Neuronal stem cell (in vitro differentiated cells): ENCODE measurements around the gene SH2D3C.

Source experiments
- DNase-seq: peaks from one replicate; pipeline ENCODE4 v3.0.0-alpha.2; 2013; ENCODE audit warnings: low spot score
- H2AFZ ChIP-seq: one replicate; pipeline ENCODE4 v1.6.1; 2013; ENCODE audit warnings: mild to moderate bottlenecking, low read length, inconsistent platforms
- H2AK5ac ChIP-seq: 2 replicates; pipeline ENCODE4 v1.6.1; 2013; ENCODE audit warnings: low read depth, mild to moderate bottlenecking, inconsistent platforms, low read length, moderate library complexity, mixed read lengths
- H2BK120ac ChIP-seq: 2 replicates; pipeline ENCODE4 v1.6.1; 2013; ENCODE audit warnings: low read depth, mild to moderate bottlenecking, inconsistent platforms, low read length, moderate library complexity, mixed read lengths
- H2BK12ac ChIP-seq: one replicate; pipeline ENCODE4 v1.6.1; 2013; ENCODE audit warnings: low read length, inconsistent platforms
- H2BK15ac ChIP-seq: 2 replicates; pipeline ENCODE4 v1.6.1; 2013; ENCODE audit warnings: mild to moderate bottlenecking, low read length, inconsistent platforms, mixed read lengths
- H2BK5ac ChIP-seq: one replicate; pipeline ENCODE4 v1.6.1; 2013; ENCODE audit warnings: inconsistent platforms, mild to moderate bottlenecking, low read length, moderate library complexity
- H3K14ac ChIP-seq: one replicate; pipeline ENCODE4 v1.6.1; 2013; ENCODE audit warnings: low read length, inconsistent platforms
- H3K18ac ChIP-seq: 2 replicates; pipeline ENCODE4 v1.6.1; 2013; ENCODE audit warnings: low read length, inconsistent platforms
- H3K23ac ChIP-seq: 2 replicates; pipeline ENCODE4 v1.6.1; 2013; ENCODE audit warnings: low read depth, mild to moderate bottlenecking, mixed read lengths, low read length, inconsistent platforms; ENCODE audit not compliant: poor library complexity
- H3K27ac ChIP-seq: replicated peaks from 3 replicates; pipeline ENCODE4 v1.5.1; 2013; ENCODE audit warnings: low read length, inconsistent platforms
- H3K27me3 ChIP-seq, 3 experiments: 2 replicates each; pipeline ENCODE4 v1.6.1; 2013; ENCODE audit warnings: low read length in 3 of 3, mild to moderate bottlenecking in 2 of 3, inconsistent platforms in 1 of 3, low read depth in 1 of 3, mixed read lengths in 1 of 3, moderate library complexity in 1 of 3; ENCODE audit not compliant: control insufficient read depth in 3 of 3, insufficient read depth in 3 of 3
- H3K36me3 ChIP-seq, 2 donors: replicated peaks in 1 of 2; 2 replicates each; pipeline ENCODE4 v1.6.1; 2013; ENCODE audit warnings: low read length in 2 of 2; ENCODE audit not compliant: control insufficient read depth in 2 of 2, insufficient read depth in 2 of 2
- H3K4ac ChIP-seq: 2 replicates; pipeline ENCODE4 v1.6.1; 2013; ENCODE audit warnings: inconsistent platforms, mild to moderate bottlenecking, low read length, moderate library complexity
- H3K4me1 ChIP-seq, 2 donors: 1 replicate in 1 of 2; 2 replicates in 1 of 2; pipeline ENCODE4 v1.6.1; 2013; ENCODE audit warnings: low read length in 2 of 2, low read depth in 1 of 2; ENCODE audit not compliant: control insufficient read depth in 2 of 2, insufficient read depth in 1 of 2
- H3K4me2 ChIP-seq: one replicate; pipeline ENCODE4 v1.6.1; 2013; ENCODE audit warnings: mild to moderate bottlenecking, low read length, inconsistent platforms; ENCODE audit not compliant: insufficient read depth, poor library complexity, severe bottlenecking
- H3K4me3 ChIP-seq, 2 donors: 2 replicates each; pipeline ENCODE4 v1.5.1; 2013; ENCODE audit warnings: low read length in 2 of 2, mild to moderate bottlenecking in 2 of 2, inconsistent platforms in 1 of 2, moderate library complexity in 1 of 2
- H3K79me1 ChIP-seq: one replicate; pipeline ENCODE4 v1.6.1; 2013; ENCODE audit warnings: low read depth, mild to moderate bottlenecking, inconsistent platforms, low read length, moderate library complexity
- H3K9ac ChIP-seq: one replicate; pipeline ENCODE4 v1.6.1; 2013; ENCODE audit warnings: mild to moderate bottlenecking, low read depth, low read length, inconsistent platforms; ENCODE audit not compliant: poor library complexity
- H3K9me3 ChIP-seq, 2 donors: replicated peaks in 1 of 2; 2 replicates each; pipeline versions ENCODE3 to v1.6.1; 2013; ENCODE audit warnings: low read length in 2 of 2, mild to moderate bottlenecking in 2 of 2, inconsistent platforms in 1 of 2, low read depth in 1 of 2, mixed read lengths in 1 of 2, moderate library complexity in 1 of 2; ENCODE audit not compliant: control insufficient read depth in 2 of 2, insufficient read depth in 1 of 2
- H4K8ac ChIP-seq: one replicate; pipeline ENCODE4 v1.6.1; 2013; ENCODE audit warnings: low read depth, mild to moderate bottlenecking, inconsistent platforms, low read length, moderate library complexity
- H4K91ac ChIP-seq: one replicate; pipeline ENCODE4 v1.6.1; 2013; ENCODE audit warnings: low read length, low read depth, mild to moderate bottlenecking, inconsistent platforms; ENCODE audit not compliant: poor library complexity
- WGBS, 2 donors: extraction: QIAGEN DNeasy Blood & Tissue Kit; methylation state at CpG; one replicate each; pipeline ENCODE4 v1.1.7; 2013; ENCODE audit warnings: missing lambda C conversion rate in 2 of 2, mixed read lengths in 1 of 2; ENCODE audit not compliant: insufficient read length in 2 of 2, insufficient replicate concordance in 1 of 2; ENCODE audit errors: extremely low coverage in 2 of 2; 5-methylcytosine and 5-hydroxymethylcytosine counted together

Gene SH2D3C

GRCh38 chr9:127734747-127735529 is 43.5 kb downstream of the SH2D3C start, which contains the start of gene TOR2A:
TOR2A (minus strand) TSS chr9:127735294; CDS start chr9:127735270, 24 bp downstream.
- peak; percentile 98 for DNase-seq
- Histone ChIP-seq H3K36me3 (peaks cover 0 to 2% of the 10 kb centered on the region in 2 donors), H3K4me1 (peaks cover 12% of the 10 kb centered on the region in 2 donors), H4K8ac (peak within 1 kb of the TSS; percentile 73), H2AK5ac (peak within 1 kb of the TSS; percentile 73), H2BK5ac (peak within 1 kb of the TSS; percentile 98), H3K9me3 (no peaks in the 10 kb centered on the region), H3K14ac (peak within 1 kb of the TSS; percentile 66), H4K91ac (peak within 1 kb of the TSS; percentile 90), H3K27me3 (no peaks in the 10 kb centered on the region), H3K4me2 (peak within 1 kb of the TSS; percentile 69), H3K4me3 (peak within 1 kb of the TSS; percentile 75 to 92), H3K79me1 (no peaks in the 10 kb centered on the region), H2BK15ac (peak within 1 kb of the TSS; percentile 88), H3K18ac (peak within 1 kb of the TSS; percentile 98), H3K4ac (peak within 1 kb of the TSS; percentile 99), H2AFZ (peak within 1 kb of the TSS; percentile 99), H3K23ac (peak within 1 kb of the TSS; percentile 95), H3K27ac (peak within 1 kb of the TSS; percentile 64), H2BK120ac (peak within 1 kb of the TSS; percentile 62), H3K9ac (peak within 1 kb of the TSS; percentile 86), H2BK12ac (peak within 1 kb of the TSS; percentile 60)
- no CpG with 5 or more reads among the region's 76 CpGs for WGBS, 2 donors

GRCh38 chr9:127734247-127734746 is 44.2 kb downstream of the SH2D3C start:
- Histone ChIP-seq H3K27ac (no peak overlapping the region), H3K4me1 (peaks cover 12% of the 10 kb centered on the region in 2 donors), H3K27me3 (no peaks in the 10 kb centered on the region), H3K18ac (peak overlapping the region; percentile 88), H2AK5ac (peak overlapping the region; percentile 73), H2BK15ac (peak overlapping the region; percentile 88), H3K9me3 (no peaks in the 10 kb centered on the region), H4K91ac (peak overlapping the region; percentile 90), H3K79me1 (peaks cover 2% of the 10 kb centered on the region), H2BK12ac (peak overlapping the region; percentile 60), H4K8ac (peak overlapping the region; percentile 73), H3K23ac (no peak overlapping the region), H3K4me2 (peak overlapping the region; percentile 69), H3K36me3 (peaks cover 0 to 2% of the 10 kb centered on the region in 2 donors), H3K4ac (peak overlapping the region; percentile 99), H3K9ac (peak overlapping the region; percentile 50), H2AFZ (peak overlapping the region; percentile 99), H2BK120ac (peak overlapping the region; percentile 62), H3K4me3 (peak overlapping the region in 1 of 2 donors; percentile 75), H2BK5ac (peak overlapping the region; percentile 98), H3K14ac (no peak overlapping the region)
- WGBS, 2 donors = no CpG with 5 or more reads among the region's 22 CpGs
- no peak for DNase-seq

GRCh38 chr9:127733614-127734013 is 44.9 kb downstream of the SH2D3C start:
- H2AFZ ChIP-seq = no peak overlapping the region
- peaks cover 0 to 2% of the 10 kb centered on the region in 2 donors for H3K36me3 ChIP-seq
- H3K9ac ChIP-seq = no peak overlapping the region
- no peak overlapping the region for H3K27ac ChIP-seq
- H2AK5ac ChIP-seq = no peak overlapping the region
- no peaks in the 10 kb centered on the region for H3K27me3 ChIP-seq
- no peak overlapping the region for H4K8ac ChIP-seq
- no peak overlapping the region for H2BK120ac ChIP-seq
- no peaks in the 10 kb centered on the region for H3K9me3 ChIP-seq
- no peak for DNase-seq
- H2BK15ac ChIP-seq = no peak overlapping the region
- H2BK12ac ChIP-seq = no peak overlapping the region
- H2BK5ac ChIP-seq = no peak overlapping the region
- H4K91ac ChIP-seq = no peak overlapping the region
- H3K4ac ChIP-seq = no peak overlapping the region
- WGBS, 2 donors = no CpG with 5 or more reads among the region's 2 CpGs
- no peak overlapping the region for H3K18ac ChIP-seq
- H3K79me1 ChIP-seq = peaks cover 2% of the 10 kb centered on the region
- H3K14ac ChIP-seq = no peak overlapping the region
- H3K4me1 ChIP-seq = peaks cover 12% of the 10 kb centered on the region in 2 donors
- no peak overlapping the region for H3K23ac ChIP-seq
- H3K4me3 ChIP-seq = no peak overlapping the region
- no peak overlapping the region for H3K4me2 ChIP-seq

- H3K4me2 ChIP-seq = no peak overlapping the region
- peak overlapping the region; percentile 48 for H4K8ac ChIP-seq
- peaks cover 12% of the 10 kb centered on the region in 2 donors for H3K4me1 ChIP-seq
- H2BK15ac ChIP-seq = no peak overlapping the region
- no peaks in the 10 kb centered on the region for H3K9me3 ChIP-seq
- H2BK120ac ChIP-seq = no peak overlapping the region
- H4K91ac ChIP-seq = no peak overlapping the region
- H2AFZ ChIP-seq = no peak overlapping the region
- H3K23ac ChIP-seq = no peak overlapping the region
- no CpG with 5 or more reads among the region's 21 CpGs for WGBS, 2 donors
- no peak overlapping the region for H2AK5ac ChIP-seq
- no peak overlapping the region for H2BK12ac ChIP-seq
- peaks cover 2% of the 10 kb centered on the region for H3K79me1 ChIP-seq
- no peak overlapping the region for H3K27ac ChIP-seq
- no peaks in the 10 kb centered on the region for H3K36me3 ChIP-seq
- H3K4me3 ChIP-seq = no peak overlapping the region
- peak overlapping the region; percentile 50 for H3K9ac ChIP-seq
- DNase-seq = no peak
- H3K4ac ChIP-seq = no peak overlapping the region
- no peak overlapping the region for H3K18ac ChIP-seq
- H2BK5ac ChIP-seq = peak overlapping the region; percentile 3
- H3K27me3 ChIP-seq = no peaks in the 10 kb centered on the region
- no peak overlapping the region for H3K14ac ChIP-seq
Measured at GRCh38 chr9:127732444-127732843, 46.0 kb downstream of the SH2D3C start.
